WTC11 (cell line): ENCODE data around the gene LDLRAD4.

Experiments used
- AR ChIP-seq: fragments of 250-450 bp; sonication (Bioruptor Pico); IDR thresholded peaks from 2 replicates; pipeline ENCODE4 v1.9.0; 2021; ENCODE audit warnings: mild to moderate bottlenecking
- IRF2 ChIP-seq: sonication (generic); formaldehyde crosslinking; IDR thresholded peaks from 2 replicates; pipeline ENCODE4 v1.8.0; 2022; ENCODE audit warnings: low read depth, missing genetic modification reagents, borderline replicate concordance
- JUN ChIP-seq: sonication (generic); formaldehyde crosslinking; IDR thresholded peaks from 2 replicates; pipeline ENCODE4 v1.8.0; 2023; ENCODE audit warnings: mild to moderate bottlenecking, missing genetic modification reagents
- MAX ChIP-seq: sonication (generic); formaldehyde crosslinking; IDR thresholded peaks from 2 replicates; pipeline ENCODE4 v1.8.0; 2022; ENCODE audit warnings: mild to moderate bottlenecking, missing genetic modification reagents
- TF ChIP-seq, protein P1 (sequence below): fragments of 200-600 bp; IDR thresholded peaks from 2 replicates; pipeline ENCODE4 v1.8.0; 2022; ENCODE audit warnings: antibody characterized with exemption
- TF ChIP-seq, protein P2 (sequence below): sonication (generic); formaldehyde crosslinking; IDR thresholded peaks from 2 replicates; pipeline ENCODE4 v1.8.0; 2022; ENCODE audit warnings: mild to moderate bottlenecking, missing genetic modification reagents

DNA sequence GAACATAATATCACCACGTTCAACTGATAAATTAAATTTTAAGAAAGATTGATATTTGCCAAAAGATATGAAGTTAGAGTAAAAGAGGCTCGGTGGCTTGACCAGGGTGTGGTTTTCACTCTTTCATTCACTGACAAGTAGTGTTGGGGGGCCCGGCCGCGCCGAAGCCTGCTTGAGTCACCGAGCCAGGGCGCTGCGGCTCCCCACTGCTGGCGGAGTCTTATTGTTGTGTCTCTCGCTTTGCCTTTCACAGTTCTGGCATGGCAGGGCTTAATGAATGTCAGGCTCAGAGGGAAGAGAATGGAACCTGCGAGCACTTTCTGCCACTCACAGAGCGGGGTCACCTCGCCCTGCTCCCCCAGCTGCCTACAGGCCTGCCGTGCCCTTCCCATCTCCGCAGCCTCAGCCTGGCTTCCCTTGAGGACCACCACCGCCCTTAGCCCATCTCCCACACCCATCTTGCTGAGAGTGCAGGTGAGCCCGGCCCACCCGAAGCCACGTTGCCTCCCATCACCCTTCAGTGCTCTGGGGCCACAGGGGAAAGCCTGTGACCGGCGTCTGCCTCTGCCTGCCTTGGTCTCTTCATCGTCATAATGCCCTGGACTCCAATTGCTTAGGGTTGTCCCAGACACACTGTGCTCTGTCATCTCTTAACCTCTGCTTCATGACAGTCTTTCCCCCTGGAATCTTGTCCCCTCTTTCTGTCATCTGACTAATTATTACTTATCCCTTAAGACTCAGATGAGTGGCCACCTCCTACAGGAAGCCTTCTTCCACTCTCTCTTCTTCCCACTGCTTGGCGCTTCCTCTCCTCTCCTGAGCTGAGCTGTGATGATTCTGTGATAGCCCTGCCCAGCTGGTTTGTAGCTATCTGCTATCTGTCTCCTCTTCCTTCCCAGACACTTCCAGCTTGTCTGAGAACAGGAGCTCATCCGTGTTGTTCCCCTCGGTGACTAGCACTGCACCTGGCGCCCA is 365.3 kb downstream of the LDLRAD4 start:
- TF ChIP-seq, protein P1, sequence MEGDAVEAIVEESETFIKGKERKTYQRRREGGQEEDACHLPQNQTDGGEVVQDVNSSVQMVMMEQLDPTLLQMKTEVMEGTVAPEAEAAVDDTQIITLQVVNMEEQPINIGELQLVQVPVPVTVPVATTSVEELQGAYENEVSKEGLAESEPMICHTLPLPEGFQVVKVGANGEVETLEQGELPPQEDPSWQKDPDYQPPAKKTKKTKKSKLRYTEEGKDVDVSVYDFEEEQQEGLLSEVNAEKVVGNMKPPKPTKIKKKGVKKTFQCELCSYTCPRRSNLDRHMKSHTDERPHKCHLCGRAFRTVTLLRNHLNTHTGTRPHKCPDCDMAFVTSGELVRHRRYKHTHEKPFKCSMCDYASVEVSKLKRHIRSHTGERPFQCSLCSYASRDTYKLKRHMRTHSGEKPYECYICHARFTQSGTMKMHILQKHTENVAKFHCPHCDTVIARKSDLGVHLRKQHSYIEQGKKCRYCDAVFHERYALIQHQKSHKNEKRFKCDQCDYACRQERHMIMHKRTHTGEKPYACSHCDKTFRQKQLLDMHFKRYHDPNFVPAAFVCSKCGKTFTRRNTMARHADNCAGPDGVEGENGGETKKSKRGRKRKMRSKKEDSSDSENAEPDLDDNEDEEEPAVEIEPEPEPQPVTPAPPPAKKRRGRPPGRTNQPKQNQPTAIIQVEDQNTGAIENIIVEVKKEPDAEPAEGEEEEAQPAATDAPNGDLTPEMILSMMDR, result no peak
- TF ChIP-seq JUN (no peak), AR (CRISPR knock-in tag) (no peak), MAX (CRISPR knock-in tag) (no peak), IRF2 (CRISPR knock-in tag) (no peak)
- TF ChIP-seq, protein P2, sequence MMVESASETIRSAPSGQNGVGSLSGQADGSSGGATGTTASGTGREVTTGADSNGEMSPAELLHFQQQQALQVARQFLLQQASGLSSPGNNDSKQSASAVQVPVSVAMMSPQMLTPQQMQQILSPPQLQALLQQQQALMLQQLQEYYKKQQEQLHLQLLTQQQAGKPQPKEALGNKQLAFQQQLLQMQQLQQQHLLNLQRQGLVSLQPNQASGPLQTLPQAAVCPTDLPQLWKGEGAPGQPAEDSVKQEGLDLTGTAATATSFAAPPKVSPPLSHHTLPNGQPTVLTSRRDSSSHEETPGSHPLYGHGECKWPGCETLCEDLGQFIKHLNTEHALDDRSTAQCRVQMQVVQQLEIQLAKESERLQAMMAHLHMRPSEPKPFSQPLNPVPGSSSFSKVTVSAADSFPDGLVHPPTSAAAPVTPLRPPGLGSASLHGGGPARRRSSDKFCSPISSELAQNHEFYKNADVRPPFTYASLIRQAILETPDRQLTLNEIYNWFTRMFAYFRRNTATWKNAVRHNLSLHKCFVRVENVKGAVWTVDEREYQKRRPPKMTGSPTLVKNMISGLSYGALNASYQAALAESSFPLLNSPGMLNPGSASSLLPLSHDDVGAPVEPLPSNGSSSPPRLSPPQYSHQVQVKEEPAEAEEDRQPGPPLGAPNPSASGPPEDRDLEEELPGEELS, result no peak
